ENCODE results near the gene CBLB.

The CBLB gene

GRCh38 chr3:105845488-105845887, 23.3 kb downstream of the CBLB start:
- peak; percentile 65 to 80 for DNase-seq

GRCh38 chr3:105844704-105845103, 24.1 kb downstream of the CBLB start:
- no peak for DNase-seq

GRCh38 chr3:105843994-105844393, 24.8 kb downstream of the CBLB start:
- DNase-seq = no peak

- DNase-seq = no peak
Observed at GRCh38 chr3:105842943-105843342, 25.9 kb downstream of the CBLB start.

DNA sequence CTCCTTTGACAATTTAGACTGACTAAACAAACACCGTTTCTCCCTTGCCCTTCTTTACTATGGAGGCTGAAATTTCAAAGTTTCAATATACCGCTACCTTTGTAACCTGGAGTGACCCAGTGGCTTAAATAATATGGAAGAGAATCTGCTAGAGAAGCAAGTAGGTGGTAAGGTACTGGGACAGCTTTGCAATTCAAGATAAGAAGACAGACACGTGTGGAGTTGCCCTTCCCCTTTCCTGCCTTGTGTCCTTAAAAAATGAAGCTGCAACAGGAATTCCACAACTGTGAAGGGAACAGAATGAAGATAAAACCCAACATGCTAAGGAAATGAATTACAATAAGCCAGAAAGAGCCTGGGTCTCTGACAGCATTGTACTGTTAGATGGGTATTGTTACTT, 26.4 kb downstream of the CBLB start:
- DNase-seq = no peak

DNA sequence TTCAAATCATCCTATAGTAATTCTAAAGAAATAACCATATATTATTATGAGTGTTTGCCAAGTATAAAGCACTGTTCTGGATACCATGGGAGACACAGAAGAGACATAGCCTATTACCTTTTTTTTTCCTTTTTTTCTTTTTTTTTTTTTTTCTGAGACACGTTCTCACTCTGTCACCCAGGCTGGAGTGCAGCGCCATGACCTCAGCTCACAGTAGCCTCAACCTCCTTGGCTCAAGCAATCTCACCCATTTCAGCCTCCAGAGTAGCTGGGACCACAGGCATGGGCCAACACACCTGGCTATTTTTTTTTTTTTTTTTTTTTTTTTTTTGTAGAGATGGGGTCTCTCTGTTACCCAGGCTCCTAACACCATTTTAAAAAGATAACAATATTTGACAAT, 30.9 kb downstream of the CBLB start:
- no peak for DNase-seq

DNA sequence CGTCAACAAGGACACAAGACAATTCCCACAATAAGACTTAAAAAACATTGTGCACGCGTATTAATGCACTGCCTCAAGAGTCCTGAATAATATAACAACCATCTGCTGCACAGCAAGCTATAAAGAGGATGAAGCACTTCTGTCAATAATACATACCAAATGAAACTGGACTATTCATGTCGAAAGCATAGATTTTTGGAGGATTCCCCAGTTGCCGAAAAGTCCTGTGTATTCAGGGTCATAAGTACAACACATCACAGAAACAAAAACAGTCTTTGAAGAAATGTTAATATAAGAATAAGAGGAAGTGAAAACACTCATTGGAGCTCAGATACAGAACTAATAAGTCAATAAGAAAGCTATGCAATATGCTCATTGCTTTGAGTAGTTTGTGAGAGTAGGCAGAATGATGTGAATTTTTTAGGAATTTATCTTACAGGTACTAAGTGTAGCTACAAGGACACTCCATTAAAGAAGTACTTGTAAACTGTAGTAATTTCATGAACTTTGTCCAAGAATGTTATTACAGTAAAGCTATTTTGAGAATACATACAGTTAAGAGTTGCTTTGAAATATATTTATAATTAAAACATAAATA, 31.6 kb downstream of the CBLB start:
- no peak for DNase-seq

GRCh38 chr3:105836533-105836932, 32.3 kb downstream of the CBLB start:
- DNase-seq = no peak

- no peak for DNase-seq
Observed at GRCh38 chr3:105835606-105836005, 33.2 kb downstream of the CBLB start.

- no peak for DNase-seq
Observed at GRCh38 chr3:105834768-105835167, 34.0 kb downstream of the CBLB start.

- no peak for DNase-seq
Observed at GRCh38 chr3:105832644-105833043, 36.2 kb downstream of the CBLB start.

DNA sequence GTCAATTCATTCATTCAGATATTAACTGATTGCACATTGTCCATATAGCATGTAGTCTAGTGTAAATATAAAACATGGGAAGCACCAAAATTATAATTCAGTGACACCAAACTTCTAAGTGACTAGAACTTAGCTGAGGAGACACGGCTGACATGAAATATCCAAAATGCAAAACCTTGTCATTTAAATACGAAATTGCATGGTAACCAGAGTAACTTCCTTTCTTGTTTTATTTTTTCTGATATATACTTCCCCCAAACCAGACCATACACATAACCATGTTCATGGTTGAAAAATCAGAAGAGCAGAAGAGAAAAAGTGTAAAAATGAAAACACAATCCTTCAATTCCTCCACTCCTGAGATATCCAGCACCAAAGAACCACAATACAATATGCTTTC, 38.0 kb downstream of the CBLB start:
- DNase-seq = no peak

DNA sequence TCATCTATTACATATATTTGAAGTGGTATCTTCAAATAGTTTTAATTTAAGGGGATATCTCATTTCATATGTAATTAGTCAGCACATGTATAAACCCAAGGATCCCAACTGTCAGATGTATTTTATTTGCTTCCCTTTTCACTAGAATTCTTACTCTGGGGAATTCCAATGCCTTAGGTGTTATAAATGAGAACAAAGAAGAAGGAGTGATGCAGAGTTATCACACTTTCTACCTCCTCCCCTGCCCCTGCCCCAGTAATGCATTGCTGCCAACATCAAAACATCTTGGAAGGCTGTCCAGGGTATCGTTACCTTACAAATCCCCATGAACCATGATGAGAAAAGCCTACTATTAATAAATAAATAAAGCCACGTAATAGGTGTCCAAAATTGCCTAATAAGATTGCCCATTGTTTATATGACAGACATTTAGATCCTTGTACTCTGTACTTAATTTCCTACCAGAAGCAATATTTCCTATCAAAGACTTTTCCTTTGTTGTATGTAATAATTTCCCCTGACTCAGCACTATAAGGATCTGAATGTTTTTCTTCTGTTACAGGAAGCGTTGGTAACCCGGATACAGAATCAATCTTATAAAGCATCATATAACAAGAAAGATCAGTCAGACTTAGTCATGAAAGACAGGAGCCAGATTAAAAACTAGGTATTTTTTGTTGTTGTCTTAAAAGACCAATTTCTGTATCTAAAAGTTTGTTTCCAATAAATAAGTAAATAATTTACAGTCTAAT, 38.8 kb downstream of the CBLB start:
- no peak for DNase-seq

DNA sequence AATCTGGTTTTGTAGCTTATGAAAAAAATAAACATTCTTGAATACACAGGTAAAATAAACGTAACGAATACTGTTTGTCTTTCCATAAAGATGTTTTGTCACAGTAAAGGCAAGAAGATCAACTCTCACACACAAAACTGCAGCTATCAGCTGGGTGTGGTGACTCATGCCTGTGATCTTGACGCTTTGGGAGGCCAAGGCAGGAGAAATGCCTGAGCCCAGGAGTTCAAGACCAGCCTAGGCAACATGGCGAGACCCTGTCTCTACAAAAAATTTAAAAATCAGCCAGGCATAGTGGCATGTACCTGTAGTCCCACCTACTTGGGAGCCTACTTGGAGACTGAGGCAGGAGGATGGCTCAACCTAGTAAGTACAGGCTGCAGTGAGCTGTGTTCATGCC, 39.6 kb downstream of the CBLB start:
- no peak for DNase-seq

DNA sequence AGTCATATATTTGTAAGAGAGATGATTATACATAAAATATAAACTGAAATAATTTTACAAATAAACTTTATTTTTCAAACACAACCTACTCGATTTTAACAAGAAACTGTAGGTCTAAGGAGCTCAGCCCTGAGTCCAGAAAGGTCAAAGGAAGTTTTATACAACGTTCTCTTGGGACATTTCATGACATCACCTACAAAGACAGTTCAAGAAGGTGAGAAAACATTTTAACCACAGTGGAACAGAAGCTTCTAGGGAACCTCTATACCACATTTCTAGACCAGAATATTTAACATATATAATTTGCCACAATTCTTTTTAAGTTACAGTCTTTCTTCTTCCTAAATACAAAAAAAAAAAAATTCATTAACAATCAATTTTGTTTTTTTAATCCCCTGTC, 40.1 kb downstream of the CBLB start:
- DNase-seq = no peak

DNA sequence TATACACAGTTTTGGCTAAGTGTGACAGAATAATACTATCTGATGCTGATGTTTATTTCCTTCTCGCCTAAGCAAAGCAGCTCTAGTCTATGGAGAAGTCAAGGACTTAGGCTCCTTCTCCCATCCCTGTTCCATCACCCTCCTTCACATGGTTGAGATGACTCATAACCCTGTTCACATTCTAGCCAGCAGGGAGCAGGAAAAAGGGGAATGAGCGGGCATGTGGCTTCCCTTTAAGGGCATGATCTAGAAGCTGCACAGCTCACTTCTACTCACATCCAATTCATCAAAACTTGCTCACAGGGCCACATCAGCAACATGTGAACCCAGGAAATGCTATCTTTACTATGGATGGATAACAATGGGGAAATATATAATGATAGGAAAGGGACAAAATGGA, 40.9 kb downstream of the CBLB start:
- no peak for DNase-seq

- no peak for DNase-seq
Observed at GRCh38 chr3:105826778-105827634, 41.8 kb downstream of the CBLB start.

GRCh38 chr3:105824129-105824528, 44.7 kb downstream of the CBLB start:
- DNase-seq = no peak

DNA sequence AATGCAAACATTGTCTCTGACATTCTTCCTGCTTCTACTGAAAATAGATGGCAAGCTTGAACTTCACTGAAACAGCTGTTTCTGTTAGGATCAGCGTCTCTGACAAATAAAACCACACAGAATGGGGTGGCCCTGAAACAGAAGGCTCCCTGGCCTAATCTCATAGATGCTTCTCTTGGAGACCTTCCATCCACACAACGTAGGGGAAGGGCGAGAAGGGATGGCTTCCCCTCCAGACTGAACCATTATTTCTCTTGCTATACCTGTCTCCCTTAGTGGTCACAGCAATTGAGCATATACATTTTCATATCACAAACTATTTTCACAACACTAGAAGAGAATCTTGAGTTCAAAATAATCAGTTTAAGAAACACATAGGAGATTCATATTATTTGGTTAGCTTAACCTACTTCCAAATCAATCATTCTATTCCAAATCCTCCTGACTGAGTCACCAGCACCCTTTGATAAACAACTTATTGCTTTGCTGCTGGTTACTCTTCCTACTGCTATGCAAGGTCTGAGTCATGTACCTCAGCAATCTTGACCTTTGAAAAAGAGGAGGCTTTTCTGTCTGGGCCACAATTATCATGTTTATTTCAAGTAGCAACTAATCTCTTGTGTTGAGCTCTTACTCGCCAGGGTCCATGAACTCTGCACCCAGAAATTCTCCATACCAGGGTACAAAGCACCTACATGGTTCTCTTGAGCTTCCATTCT, 45.5 kb downstream of the CBLB start:
- DNase-seq = no peak

- no peak for DNase-seq
Observed at GRCh38 chr3:105822171-105823123, 46.4 kb downstream of the CBLB start.

DNA sequence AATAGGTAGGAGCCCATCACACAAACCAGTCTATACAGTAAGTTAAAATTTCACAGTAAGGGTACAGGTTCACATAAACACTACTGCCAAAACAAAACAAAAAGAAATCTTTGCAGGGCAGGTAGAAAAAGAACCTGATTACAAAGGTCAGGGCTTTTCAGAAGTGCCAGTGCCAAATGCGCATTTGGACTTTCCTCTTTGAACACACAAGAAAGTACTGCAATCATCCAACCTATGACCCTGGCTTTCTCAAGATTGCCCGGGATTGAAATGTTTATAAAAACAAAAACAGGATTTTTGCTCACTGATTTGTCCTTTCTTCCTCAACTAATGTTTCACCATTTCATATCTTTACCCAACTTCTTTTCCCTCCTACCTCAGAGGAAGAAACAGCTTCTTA, 47.4 kb downstream of the CBLB start:
- DNase-seq = no peak

DNA sequence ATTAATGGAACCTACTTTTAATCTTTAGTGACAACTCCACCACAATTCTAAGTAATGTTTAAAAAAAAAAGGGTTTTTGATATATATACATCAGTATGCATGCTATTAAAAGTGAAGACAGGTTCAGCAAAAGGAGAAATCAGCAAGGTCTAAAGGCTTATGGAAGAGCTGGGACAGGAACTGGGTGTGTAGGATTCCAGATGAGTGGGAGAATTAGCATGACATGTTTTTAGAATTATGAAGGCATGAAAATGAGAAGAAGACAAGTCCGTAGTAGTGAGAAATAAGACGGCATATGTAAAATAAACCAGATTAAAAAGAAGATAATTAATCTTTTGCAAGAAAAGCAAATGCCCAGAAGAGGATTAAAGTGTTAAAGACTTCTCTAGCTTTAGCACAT, 52.0 kb downstream of the CBLB start:
- no peak for DNase-seq
